SK-N-DZ (cell line): ENCODE data around the gene NAV2.
"Not testable (repeated sequence)": the region's sequence is repeated elsewhere in the genome, so short reads cannot be mapped to it uniquely, and the experiment has no call there.

ENCODE experiments used
- DNase-seq: peaks from one replicate; pipeline ENCODE4 v3.0.0-alpha.2; 2015; ENCODE audit warnings: low spot score

NAV2 gene

DNA sequence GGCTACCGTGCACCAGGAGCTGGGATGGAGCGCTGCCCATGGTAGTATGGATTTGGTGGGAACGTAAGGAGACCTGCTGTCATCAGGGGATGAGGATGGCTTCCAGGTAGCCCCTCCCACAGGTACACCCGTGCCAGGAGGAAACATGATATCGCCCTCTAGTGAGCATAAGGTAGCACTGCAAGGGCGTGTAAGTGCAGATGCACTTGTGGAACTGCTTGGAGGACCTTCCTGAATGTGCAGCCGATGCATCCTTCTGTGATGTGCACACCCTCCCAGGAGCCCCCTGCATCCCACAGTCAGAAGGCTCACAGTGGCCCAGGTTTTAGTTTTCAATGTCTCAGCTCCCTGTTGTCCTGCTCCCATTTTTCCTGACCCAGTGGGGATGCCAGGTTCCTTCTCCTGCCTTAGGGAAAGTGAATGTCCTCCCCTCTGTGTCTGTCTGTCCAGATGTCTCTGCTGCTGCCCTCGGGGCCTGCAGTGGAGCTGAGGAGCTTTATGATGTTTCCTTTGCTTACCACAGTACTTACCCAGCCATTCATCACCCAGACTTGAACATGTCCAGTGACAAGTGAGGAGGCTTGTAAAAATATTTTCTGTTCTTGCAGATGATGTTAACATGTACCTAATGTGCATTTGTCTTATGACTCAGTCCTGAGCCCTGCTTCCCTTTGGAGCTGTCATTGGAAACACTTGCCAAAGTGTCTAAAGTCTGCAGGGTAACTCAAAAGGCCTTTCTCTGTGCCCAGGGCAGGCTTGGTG is 398.5 kb downstream of the NAV2 start:
- peak; percentile 68 for DNase-seq

DNA sequence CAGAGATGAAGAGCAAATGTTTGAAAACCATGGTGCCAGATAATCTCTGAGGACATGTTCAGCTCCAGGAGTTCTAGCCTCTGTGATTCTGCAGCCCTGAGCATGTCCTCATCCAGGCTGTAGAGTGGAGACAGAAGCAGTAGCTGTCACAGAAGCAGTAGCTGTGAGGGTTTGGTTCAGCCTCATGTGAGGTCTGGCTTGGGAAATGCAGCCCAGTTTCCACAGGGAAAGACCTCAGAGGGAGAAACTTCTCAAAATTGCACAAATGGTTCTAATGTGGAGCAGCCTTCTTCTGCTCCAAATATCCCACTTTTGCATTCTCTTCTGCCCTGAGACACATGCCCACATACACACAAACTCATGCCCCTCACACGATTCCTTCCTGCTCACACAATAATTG is 399.2 kb downstream of the NAV2 start:
- DNase-seq: no peak

DNA sequence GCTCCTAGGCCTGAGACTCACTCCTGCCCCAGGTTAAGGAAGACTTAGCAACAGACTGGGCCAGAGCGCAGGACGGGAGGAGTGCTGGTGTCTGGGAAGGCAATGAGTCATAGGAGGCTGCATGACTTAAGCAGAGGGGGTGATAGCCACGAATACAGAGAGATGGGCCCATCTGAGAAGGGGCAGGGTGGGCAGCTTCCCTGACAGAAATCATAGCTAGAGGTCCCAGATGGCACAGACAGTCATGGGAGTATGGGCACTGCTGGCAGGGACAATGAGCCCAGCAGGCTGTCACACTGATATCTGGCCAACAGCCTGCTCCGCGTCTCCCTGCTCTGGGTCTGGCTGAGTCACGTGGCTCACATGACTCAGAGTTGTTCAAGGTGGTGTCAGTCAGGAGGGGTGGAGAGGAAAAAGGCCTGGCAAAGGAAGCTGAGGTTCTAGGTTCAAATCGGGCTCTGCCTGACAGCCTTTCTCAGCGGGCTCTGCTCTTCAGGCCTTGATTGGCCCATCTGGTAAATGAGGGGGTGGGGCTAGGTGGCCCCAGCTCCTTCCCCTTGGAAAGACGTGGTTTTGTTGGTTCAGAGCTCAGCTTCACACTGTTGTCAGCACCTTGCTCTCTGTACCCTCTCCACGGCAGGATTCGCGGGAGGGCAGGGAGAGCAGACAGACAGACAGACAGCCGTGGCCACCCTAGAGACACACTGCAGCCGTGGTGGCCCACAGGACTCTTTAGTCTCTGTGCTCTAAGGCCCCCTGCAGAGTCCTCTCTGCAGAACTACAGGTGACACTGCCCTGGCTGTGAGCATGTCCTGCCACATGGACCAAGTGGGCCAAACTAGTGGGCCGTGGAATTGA is 399.9 kb downstream of the NAV2 start:
- DNase-seq: no peak

- DNase-seq: no peak
These were observed 400.5 kb downstream of the NAV2 start for GRCh38 chr11:20113149-20113438.

DNA sequence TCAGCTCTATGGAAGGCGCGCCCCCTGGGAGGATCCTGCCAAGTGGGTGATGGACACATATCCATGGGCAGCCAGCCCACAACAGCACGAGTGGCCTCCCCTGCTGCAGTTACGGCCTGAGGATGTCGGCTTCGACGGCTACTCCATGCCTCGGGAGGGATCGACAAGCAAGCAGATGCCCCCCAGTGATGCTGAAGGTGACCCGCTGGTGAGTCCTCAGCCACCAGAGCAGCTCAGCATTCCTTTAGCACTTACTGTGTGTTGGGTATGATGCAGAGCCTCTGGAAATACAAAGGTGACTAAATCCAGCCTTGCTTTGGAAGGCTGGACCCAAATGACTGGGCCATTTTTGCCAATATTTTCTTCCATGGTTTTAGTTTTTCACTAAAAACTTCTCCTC is 402.0 kb downstream of the NAV2 start:
- no peak for DNase-seq

DNA sequence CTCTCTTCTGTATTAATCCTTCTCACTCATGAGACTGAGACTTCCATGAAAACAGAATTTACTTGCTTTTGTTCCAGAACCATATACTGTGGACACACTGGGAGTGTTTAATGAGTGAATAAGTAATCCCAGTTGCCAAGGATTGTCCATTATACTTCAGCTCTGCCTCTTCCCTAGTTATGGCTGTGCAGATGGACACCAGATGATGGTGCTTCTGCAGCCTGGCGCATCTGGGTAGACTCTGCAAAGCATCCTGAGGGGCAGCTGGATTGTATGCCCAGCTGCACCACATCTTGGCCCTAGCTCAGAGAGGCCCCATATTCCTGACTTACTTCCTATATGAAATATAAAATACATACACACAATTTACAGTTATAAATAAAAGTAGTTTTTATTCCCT is 404.2 kb downstream of the NAV2 start:
- DNase-seq: no peak

DNA sequence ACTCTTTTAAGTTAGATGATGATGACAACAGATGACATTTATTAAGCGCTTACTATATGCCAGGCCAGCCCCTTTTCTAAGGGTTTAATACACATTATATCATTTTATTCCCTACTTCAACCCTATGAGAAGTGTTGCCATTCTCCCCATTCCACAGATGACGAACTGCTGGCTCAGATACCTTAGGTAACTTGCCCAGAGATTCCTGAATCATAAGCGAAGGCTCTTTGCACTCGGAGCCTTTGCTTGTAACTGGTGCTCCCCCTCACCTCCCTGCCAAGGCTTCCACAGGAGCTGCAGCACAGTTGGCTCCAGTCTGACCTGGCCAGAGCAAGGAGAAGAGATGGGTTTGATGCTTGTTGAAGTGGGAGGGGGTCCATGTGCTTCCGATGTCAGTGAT is 404.7 kb downstream of the NAV2 start:
- no peak for DNase-seq

GRCh38 chr11:20118209-20118608 is 405.6 kb downstream of the NAV2 start:
- DNase-seq: no peak

- DNase-seq: no peak
These were observed 406.7 kb downstream of the NAV2 start for GRCh38 chr11:20119315-20119714.

DNA sequence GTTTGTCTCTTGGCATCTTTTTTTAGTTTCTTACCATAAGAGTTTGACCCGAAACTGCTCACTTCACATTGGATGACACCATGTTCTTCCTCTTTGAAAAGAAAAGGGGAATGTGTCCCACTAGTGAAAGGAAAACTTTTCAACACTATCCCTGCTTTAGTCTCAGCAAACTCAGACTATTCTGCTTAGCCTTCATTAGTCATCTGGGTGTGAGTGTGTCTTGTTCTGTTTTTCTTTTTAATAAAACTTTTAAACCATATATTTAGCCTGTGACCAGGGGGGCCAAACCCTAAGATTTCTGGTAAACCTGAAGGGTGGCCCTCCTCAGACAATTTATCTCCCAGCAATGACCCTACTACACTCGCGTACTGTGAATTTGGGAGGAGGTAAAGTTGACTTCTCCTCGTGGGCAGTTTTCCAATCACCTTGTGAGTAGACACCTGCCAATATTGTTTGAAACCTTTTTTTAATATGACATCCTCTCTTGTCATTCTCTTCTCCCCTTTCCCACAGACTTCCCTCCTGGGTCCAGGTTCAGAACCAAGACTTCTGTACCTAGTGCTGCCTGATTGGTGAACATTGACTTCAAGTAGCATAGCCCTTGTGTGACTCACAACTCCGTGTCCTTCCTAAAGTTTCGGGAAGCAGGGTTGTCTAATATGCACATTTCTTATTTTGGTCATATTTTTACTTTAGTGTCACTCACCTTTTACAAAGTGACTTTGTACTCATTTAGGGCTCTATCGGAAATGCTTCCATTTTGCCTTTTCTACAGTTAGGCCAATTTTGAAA is 407.7 kb downstream of the NAV2 start:
- DNase-seq: no peak

DNA sequence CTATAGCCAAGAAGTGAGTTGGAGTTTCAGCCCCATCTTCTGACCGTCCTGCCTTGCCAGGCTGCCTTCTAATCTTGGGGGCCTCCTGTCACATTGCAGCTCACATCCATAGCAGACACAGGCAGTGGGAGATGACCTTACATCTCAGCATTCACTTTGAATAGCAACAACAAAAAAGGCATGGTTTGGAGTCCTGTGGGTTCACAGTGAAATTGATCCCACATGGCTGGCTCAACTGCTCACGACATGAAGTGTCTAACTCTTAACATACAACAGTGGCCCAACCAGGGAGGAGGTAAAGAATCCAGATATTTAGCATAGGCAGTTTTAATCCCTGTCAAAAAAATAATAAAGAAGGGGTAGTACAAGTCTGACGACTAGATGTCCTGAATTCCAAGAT is 409.5 kb downstream of the NAV2 start:
- DNase-seq: no peak

GRCh38 chr11:20125927-20126326 is 413.3 kb downstream of the NAV2 start:
- DNase-seq: no peak

GRCh38 chr11:20126724-20127123 is 414.1 kb downstream of the NAV2 start:
- DNase-seq: no peak

DNA sequence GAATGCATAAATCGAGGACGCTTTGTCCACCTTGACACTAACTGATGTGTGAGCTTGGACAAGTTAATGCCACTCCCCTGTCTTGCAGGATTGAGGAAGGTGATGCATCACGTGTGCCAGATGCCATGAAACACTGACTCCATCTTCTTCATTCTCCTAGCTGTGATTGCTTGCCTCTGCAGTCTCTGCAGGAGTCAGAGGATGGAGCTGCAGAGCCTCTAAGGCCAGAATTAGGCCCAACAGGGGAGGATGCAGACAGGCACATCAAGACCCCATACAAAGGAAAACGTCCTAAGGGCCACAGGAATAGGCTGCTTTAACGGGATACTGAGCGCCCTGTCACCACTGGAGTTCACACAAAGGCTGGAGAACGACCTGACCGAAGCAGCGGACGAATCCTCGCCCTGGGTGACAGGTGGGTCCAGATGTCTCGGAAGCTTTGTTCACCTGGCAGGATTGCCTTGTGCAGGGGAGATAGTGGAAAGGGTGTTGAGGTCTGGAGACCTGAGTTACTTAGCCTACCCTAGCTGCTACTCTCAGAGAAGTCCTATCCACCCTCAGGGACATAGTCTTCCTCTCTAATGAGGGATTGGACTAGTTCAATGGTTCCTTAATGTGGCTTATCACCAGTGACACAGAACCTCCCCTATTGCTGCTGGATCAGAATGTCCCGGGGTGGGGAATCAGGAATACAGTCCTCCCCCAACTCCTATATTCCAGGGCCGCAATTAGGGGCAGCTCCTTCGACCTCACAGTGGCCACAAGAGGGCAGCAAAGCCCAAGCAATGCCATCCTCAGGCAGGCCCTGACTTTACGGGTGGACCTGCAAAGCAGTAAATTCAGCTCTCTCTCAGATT is 415.3 kb downstream of the NAV2 start:
- DNase-seq: peak; percentile 74

- not testable (repeated sequence) for DNase-seq
These were observed 415.8 kb downstream of the NAV2 start for GRCh38 chr11:20128528-20128825.

DNA sequence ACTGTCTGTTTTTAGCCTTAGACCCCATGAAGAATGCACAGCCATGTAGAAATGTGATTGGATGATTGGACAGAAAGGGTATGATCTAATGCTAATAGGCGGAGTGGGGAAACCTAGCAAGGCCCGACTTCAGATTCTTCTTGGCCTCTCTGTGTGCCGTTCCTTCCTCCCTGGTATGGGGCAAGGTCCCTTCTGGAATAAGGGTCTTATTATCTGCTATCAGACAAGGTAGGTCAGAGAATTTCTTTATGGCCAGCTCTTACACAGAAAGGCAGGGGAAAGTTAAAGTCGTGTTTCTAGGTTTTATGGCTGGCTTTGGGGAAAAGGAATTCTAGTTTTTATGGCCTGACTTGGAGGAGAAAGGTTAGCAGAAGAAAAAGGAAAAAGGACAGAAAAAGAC is 417.0 kb downstream of the NAV2 start:
- DNase-seq: no peak

DNA sequence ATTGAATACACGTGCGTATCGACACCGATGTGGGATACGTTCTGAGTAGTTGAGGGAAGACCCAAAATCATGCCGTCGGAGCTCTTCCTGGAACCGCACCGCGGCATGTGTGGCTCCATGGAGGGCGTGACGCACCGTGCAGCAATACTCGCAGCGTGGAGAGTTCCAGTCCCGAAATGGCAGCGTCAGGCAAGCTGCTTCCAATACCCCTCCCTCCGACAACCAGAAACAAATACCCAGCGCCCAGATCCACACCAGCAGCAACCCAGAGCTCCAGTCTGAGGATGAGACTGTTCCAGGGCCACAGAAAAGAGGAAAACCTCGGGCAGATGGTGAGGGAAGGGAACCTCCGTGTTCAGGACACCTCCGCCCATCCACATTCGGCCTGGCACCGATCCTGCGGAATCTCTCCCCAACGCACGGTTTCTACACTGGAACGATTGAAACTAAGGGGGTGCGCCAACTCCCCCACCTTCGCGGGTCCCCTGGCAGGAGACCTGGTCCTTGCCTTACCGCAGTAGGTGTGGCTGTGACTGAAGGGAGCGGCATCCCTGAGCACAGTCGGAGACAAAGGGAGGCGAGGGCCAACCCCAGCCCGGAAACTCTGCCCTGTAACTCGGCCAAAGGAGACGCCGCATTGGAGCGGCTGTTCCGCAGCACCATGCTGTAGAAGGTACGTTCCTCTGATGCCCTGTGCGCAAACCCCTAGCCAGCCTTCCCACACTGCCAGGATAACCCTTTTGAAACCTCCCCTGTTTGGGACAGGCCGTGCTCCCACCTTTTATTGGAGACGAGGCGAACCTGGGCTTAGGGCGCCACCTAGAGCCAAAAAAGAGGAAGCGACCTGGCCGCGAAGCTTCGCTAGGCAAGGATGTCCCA is 419.4 kb downstream of the NAV2 start:
- peak; percentile 23 for DNase-seq

- DNase-seq: no peak
These were observed 420.0 kb downstream of the NAV2 start for GRCh38 chr11:20132667-20133039.

DNA sequence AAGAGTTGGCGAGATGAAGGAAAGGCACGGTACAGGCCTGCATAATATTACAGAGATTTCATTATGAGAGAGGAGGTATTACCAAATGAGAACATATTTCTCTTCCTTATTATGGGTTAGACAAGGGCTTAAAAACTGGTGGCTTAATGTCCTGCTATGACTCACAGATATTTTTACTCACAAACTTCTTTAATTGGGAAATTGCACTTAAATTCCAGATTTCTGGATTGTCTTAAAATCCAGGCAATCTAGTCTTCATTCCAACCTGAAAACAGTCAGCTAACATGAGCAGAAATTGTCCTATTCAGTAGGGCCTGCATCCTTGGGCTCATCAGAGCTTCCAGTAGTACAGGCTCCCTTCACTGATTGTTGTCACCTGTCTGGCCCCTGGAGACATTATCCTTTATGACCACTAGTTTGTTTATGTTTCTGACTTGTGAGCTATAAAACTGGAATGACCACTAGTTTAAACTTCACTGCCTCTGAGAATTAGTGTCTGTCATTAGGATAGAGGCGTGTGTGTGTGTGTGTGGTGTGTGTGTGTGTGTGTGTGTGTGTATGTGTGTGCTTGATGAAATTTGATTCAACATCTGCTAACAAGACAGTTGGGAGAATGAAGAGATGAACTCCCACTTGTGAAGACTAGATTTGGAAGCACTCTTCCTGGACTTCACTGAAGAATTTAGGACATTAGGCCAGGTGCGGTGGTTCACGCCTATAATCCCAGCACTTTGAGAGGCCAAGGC is 422.5 kb downstream of the NAV2 start:
- no peak for DNase-seq

GRCh38 chr11:20137637-20138036 is 425.0 kb downstream of the NAV2 start:
- no peak for DNase-seq
